NCI-H2171 (cell line): ENCODE data around the gene MINAR1.
A peak's percentile ranks its signal among the peaks of the same experiment; 100 is the strongest.

Experiments
- DNase-seq: peaks from one replicate; lab custom pipeline; 2025; lab: John Stamatoyannopoulos, UW

The MINAR1 gene

DNA sequence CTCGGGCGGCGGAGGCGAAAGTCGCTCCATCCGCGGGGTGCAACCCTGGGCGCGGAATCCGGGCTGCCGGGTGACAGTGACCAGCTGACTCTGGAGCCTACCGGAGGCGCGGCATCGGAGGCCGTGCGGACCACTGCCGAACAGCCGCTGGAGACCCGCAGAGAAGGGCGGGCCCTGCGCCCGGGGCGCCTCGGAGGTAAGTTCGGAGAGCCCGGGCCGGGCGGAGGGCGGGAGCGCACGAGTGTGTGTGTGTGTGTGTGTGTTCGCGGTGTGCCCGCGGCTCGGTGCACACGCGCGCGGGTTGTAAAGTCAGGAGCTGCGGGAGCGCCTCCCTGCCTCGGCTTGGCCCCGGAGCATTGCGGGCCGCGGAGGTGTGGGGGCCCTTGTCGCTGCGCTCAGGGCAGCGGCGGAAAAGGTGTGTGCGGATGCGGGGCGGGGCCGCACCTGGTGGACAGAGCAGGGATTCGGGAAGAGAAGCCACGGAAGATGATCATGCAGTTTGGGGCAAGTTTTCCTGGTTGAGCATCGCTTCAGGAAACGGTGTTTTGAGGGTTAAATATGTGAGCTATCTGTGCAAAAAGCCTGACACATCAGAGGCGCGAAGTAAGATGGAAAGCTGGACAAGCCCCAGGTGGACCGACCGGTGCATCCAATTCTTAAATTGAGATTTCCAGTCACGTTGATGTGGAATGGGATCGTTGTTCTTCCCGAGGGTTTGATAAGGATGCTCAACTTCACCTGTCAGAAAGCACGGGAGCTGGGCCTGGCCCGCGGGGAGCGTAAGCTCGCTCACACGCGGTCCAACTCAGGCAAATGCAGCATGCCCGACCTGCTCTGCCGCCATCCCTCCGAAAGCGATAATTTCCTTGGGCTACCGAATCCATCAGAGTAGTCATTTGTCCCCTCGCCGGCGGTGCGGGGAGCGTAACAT, 474 bp downstream of the MINAR1 start:
- DNase-seq = peak; percentile 26

DNA sequence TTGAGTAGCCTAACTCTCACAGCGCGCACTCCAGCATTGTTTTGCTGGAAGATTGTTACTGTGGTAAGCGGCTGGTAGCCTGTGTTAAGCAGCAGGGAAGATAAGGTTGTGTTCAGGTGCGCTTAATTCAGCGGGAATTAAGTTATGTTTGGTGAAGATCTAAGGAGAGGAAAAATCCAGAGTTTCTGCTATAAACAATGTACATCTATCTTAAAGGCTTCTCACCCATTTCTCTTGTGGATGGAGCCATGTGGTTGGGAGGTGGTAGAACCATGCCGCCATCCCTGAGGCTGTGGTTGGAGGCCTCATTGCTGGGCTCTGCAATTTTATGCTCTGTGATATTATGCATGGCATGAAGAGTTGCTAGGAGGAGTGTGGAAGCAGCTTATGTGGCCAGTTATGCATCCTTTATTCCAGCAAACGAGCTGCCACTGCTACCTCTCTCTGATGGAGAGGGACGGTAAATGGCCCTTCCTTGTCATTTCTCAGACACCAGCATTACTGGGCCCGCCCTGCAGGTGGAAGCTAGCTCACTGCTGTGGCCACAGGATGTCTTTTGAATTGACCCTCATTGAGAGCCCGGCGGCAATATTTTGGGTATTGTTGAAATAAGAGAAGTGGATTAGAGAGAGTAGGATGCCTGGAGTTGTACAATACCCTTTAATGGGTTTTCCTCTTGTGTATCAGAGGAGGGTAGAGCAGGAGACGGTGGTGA, 1.3 kb downstream of the MINAR1 start:
- DNase-seq = no peak

- no peak for DNase-seq
Measured at GRCh38 chr15:79434361-79434760, 2.2 kb downstream of the MINAR1 start.

DNA sequence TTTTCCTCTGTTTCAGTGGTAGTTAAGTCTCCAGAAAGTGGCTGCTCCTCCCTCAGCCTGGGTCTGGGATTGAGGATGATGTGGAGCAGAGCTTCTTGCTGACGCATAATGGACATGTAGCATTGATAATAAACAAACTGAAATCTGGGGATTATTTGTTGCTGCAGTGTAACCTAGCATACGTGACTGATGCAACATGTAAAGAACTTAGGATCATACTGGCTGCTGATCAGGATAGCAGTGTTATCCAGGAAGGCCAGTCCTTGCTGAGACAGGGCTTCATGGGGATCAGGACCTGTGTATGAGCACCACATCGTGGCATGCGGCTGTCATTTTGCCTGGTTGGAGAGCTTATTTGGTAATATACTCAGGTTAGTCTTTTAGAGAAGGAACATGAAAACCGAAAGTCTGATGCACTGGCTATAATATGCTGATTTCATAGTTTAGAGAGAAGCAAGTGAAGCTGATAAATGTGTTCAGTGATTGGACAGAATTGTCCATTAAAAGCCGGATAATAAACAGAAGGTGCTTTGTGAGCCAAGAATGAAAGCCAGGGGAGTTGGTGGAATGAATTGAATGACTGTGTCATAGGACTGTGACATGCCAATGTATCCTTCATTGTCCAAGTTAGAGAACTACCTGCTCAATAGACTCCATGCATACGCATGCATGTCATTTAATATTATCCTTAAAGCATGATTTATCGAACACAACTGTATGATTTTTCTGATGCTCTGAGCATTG, 4.1 kb downstream of the MINAR1 start:
- DNase-seq = no peak

- DNase-seq = no peak
Measured at GRCh38 chr15:79437275-79438000, 5.3 kb downstream of the MINAR1 start.

- no peak for DNase-seq
Measured at GRCh38 chr15:79439236-79439635, 7.1 kb downstream of the MINAR1 start.

DNA sequence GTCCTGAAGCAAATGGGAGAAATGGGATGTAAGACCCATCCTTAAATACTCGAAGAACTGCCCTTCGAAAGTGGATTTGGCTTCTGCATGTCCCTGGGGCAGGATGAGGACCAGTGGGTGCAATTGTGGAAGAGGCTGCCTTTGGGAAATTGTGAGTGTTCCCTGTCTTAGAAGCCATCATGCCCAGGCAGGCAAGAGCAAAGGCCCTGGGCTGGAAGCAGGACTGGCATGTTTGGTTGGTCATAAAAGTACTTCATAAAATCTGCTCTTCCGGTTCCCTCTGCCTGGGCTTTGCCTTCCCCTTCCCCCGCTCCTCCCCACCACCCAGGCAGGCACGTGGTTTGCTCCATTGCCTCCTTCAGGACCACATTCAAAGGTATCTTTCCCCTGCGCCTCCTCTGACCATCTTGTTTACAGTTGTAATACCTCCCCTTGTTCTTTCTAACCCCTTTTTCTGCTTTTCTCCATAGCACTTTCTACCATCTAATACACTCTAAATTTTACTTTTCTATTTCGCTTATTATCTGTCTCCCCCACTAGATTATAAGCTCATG, 8.3 kb downstream of the MINAR1 start:
- no peak for DNase-seq

GRCh38 chr15:79442911-79443310, 10.8 kb downstream of the MINAR1 start:
- DNase-seq = no peak

- DNase-seq = no peak
Measured at GRCh38 chr15:79447060-79447459, 14.9 kb downstream of the MINAR1 start.

- DNase-seq = peak; percentile 25
Measured at GRCh38 chr15:79450648-79451047, 18.5 kb downstream of the MINAR1 start.

DNA sequence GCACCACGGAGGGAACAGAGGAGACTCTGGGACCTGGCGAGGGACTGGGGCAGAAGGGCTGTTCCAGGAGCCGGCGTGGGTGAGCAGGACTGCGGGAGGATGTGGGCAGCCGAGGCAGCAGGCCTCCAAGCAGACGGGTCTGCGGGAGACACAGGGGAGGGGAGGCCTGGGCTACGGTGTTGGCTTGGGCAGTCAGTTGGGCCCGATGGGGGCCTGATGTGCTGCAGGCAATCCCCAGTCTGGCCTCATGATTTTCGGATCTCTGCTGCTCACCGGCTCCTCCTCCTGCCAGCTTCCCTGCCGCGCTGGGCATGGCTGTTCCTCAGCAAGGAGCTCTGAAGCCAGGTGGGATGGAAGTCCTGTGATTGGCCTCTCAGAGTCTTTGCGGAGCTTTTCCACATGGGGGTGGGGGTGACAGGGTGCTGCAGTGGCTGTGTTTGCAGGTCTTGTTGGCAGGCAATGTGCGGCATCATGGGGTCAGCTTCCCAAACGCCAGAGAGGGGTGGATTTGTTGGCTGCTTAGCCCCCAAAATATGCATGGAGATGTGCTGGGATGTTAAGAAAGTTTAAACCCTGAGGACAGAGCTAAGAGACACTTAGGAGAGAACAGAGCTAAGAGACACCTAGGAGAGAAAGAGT, 19.3 kb downstream of the MINAR1 start:
- no peak for DNase-seq

DNA sequence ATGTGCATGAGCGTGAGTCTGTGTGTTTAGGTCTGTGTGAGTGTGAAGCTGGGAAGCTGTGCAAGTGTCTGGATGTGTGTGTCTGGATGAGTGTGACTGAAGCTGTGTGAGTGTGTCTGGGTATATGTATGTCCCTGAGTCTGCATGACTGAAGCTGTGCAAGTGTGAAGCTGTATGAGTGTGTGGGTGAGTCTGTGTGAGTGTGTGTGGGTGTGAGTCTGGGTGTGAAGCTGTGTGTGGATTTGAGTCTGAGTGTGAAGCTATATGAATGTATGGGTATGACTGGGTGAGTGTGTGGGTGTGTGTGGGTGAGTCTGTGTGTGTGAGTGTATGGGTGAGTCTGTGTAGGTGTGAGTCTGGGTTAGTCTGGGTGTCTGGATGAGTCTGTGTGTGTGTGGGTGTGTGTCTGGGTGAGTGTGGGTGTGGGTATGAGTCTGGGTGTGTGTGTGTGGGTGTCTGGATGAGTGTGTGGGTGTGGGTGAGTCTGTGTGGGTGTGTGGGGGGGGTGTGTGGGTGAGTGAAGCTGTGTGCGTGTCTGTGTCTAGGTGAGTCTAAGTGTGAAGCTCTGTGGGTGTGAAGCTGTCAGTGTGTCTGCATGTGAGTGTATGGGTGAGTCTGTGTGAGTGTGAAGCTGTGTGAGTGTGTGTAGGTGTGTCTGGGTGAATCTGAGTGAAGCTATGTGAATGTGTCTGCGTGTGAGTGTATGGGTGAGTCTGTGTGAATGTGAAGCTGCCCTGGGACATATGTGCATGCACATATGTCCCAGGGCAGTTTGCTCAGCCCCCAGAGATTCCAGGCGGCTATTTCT, 20.3 kb downstream of the MINAR1 start:
- no peak for DNase-seq

DNA sequence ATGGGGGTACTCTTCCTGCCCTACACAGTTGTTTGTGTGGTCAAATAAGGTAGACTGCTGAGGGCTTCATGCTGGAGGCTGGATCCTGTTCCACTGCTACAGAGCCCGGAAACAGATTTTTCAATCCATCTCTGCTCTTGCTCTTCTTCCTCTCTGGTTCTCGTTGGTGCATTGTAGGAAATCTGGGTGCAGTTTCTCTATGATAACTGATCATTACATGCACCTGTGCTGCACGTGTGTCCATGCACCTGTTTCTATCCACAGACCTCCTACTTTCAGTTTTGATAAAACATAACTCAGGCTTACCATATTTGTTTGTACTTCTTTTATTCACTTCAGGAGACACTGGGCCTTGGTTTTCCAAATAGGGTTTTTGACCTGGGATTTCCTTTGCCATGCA, 21.3 kb downstream of the MINAR1 start:
- no peak for DNase-seq

DNA sequence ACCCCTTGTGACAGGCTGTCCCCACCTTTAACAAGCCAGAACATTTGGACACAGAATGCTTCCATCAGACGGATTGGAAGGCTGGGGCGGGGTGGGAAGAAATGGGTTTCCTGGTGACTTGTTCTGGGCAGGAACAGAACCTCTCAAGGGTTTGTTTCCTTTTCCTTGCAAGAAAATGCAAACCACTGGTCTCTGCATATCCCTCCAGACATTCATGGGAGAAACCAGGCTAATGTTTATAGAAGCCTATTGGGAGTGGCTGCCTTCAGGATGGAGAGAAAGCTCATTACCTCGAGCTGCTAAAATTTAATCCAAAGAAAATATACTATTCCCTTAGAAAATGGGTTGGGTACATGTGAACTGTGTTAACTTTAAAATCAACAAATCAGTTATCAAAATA, 21.9 kb downstream of the MINAR1 start:
- no peak for DNase-seq

GRCh38 chr15:79455361-79455760, 23.2 kb downstream of the MINAR1 start:
- DNase-seq = no peak

- DNase-seq = no peak
Measured at GRCh38 chr15:79455943-79456342, 23.8 kb downstream of the MINAR1 start.

DNA sequence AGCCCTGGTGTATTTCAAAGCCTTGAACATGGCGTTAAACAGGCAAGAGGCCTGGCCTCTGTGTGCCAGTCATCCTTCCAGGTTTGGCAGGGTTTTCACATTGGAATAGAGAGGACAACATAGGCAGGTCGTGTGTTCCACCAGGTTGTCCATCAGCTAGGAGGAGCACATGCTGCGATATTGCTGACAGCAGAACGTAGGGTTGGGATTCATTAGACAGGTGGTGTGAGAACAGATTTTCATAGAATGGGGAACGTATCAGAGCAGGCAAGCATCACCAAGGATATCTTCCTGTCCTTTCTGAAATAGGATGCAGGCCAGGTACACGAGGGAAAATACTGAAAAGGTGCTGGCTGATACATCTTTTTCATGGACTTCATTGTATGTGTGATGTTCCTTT, 26.4 kb downstream of the MINAR1 start:
- no peak for DNase-seq

GRCh38 chr15:79459666-79460065, 27.5 kb downstream of the MINAR1 start:
- no peak for DNase-seq

DNA sequence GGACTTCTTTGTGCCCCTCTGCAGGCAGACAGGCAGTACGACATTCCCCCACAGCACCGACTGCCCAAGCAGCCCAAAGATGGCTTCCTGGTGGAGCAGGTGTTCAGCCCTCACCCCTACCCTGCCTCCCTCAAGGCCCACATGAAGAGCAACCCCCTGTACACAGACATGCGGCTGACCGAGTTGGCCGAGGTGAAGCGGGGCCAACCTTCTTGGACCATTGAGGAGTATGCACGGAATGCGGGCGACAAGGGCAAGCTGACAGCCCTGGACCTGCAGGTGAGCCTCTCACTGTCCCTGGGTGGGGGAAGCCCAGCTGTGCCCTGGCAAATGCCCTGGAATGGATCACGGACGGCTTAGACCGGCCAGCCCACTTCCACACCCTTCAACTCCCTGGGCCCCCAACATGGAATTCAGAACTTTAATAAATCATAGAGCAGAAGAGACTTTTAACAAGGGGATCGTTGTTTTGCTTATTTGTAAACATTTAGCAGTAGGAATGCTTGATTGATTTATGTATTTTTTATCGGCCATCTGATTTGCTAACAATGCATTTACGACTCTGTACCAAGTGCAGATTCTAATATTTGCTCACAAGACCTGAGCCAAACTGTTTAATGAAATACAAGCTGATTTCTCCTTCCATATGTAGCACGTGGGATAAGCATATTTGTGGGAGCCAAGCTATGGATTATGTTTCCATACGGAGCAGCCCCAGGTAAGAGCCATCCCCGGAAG, 31.1 kb downstream of the MINAR1 start:
- no peak for DNase-seq
